ENCODE data around the gene LDHAL6B.

The LDHAL6B gene

GRCh38 chr15:59251001-59251845 is 44.6 kb downstream of the LDHAL6B start:
- DNase-seq (ENCODE audit: low spot score), result no peak

DNA sequence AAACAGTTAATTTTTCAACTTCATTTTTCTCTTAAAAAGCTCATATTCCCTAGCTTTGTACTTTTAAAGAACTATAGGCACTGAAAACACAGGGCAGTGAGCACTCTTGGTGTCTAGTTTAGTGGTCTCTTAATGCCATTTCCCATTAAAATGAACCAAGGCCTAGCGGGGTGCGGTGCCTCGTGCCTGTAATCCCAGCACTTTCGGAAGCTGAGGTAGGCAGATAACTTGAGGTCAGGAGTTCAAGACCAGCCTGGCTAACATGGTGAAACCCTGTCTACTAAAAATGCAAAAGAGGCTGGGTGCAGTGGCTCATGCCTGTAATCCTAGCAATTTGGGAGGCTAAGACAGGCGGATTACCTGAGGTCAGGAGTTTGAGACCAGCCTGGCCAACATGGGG is 45.5 kb downstream of the LDHAL6B start:
- DNase-seq (ENCODE audit: low spot score), result no peak

DNA sequence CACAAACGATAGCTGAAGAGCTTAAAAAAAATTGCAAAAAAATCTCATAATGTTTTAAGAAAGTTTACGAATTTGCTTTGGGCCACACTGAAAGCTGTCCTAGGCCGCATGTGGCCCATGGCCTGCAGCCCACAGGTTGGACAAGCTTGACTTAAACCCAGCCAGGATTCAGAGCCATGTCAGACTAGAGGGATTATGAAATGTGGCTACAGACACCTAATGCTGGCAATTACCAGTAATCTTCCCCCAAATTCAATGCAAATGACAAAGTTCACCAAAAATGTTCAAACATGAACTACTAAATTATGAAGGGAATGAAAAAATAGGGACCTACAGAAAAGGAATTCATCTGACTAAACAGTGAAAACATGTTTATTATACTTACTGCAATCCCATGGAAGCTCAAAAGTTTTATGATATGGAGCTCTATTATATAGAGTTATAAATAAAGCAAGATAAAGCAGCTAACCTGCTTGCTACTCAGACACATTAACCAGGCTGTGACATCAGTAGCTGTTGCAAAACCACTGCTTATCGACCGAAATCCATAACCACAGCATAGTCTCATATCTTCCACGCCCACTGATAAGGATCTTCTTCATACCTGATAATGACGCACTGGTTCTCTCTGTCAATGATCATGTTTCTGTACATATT is 49.2 kb downstream of the LDHAL6B start:
- no peak for DNase-seq (ENCODE audit: low spot score)

GRCh38 chr15:59256482-59256881 is 49.8 kb downstream of the LDHAL6B start:
- no peak for DNase-seq (ENCODE audit: low spot score)

DNA sequence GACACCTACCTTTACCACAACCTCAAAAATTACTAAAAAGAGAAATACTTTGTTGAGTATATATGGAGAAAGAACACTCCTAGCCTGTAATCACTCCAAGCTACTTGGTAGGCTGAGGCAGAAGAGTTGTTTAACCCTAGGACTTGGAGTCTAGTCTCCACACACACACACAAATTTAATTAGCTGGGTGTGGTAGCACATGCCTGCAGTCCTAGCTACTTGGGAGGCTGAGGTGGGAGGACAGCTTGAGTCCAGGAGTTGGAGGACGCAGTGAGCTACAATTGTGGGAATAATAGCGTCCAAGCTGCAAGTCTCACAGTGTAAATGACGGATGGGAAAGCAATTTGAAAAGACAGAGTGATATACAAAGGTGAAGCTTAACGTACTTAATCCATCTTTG is 50.5 kb downstream of the LDHAL6B start:
- no peak for DNase-seq (ENCODE audit: low spot score)

Data from hepatic stellate cell (primary cell).